Fibroblast of lung (primary cell): ENCODE data around the gene NAA35. TPM values are rescaled to one million over a fixed set of nuclear protein-coding genes. Genes with fewer than 3 reads are reported as not detected.
A peak's percentile ranks its signal among the peaks of the same experiment; 100 is the strongest.

ENCODE experiments used
- DNase-seq, 2 donors: peaks; one replicate each; pipeline versions ENCODE4 v3.0.0 to v3.0.0-alpha.2; 2010; ENCODE audit warnings: low read depth in 2 of 2
- H2AFZ ChIP-seq: 2 replicates; pipeline ENCODE4 v1.5.1; 2012; ENCODE audit warnings: low read length, control low read depth, inconsistent platforms
- H3K27ac ChIP-seq: 2 replicates; pipeline ENCODE4 v1.5.1; 2011; ENCODE audit warnings: low read length, control low read depth; ENCODE audit not compliant: insufficient read depth
- H3K27me3 ChIP-seq: 2 replicates; pipeline ENCODE4 v1.5.1; 2011; ENCODE audit warnings: mild to moderate bottlenecking, low read length; ENCODE audit not compliant: control insufficient read depth, insufficient read depth
- H3K36me3 ChIP-seq: 2 replicates; pipeline ENCODE4 v1.5.1; 2011; ENCODE audit warnings: low read length; ENCODE audit not compliant: control insufficient read depth, insufficient read depth
- H3K4me1 ChIP-seq: 2 replicates; pipeline ENCODE4 v1.5.1; 2011; ENCODE audit warnings: low read length; ENCODE audit not compliant: control insufficient read depth, insufficient read depth; ENCODE audit errors: extremely low read depth
- H3K4me2 ChIP-seq: 2 replicates; pipeline ENCODE4 v1.5.1; 2011; ENCODE audit warnings: low read length, control low read depth; ENCODE audit not compliant: insufficient read depth; ENCODE audit errors: extremely low read depth
- H3K4me3 ChIP-seq, 4 experiments: fragments of 200-600 bp in 1 of 4; sonication (generic) in 1 of 4; replicated peaks in 1 of 4; 2 replicates each; pipeline ENCODE4 v1.5.1; 2011 to 2016; ENCODE audit warnings: low read length in 4 of 4, low read depth in 3 of 4, mild to moderate bottlenecking in 3 of 4, control low read depth in 2 of 4, inconsistent platforms in 1 of 4, mixed read lengths in 1 of 4; ENCODE audit not compliant: insufficient read depth in 1 of 4; ENCODE audit errors: control extremely low read depth in 1 of 4
- H3K79me2 ChIP-seq: 2 replicates; pipeline ENCODE4 v1.5.1; 2012; ENCODE audit warnings: mild to moderate bottlenecking, low read length, inconsistent platforms; ENCODE audit not compliant: control insufficient read depth, insufficient read depth
- H3K9ac ChIP-seq: 2 replicates; pipeline ENCODE4 v1.5.1; 2011; ENCODE audit warnings: mild to moderate bottlenecking, low read length, control low read depth; ENCODE audit not compliant: insufficient read depth
- H3K9me3 ChIP-seq: 2 replicates; pipeline ENCODE4 v1.5.1; 2012; ENCODE audit warnings: low read depth, low read length; ENCODE audit not compliant: control insufficient read depth, insufficient read depth
- H4K20me1 ChIP-seq: 2 replicates; pipeline ENCODE4 v1.5.1; 2011; ENCODE audit warnings: low read length; ENCODE audit not compliant: control insufficient read depth, insufficient read depth; ENCODE audit errors: extremely low read depth
- CTCF ChIP-seq, 2 donors: IDR thresholded peaks in 1 of 2; conservative IDR thresholded peaks in 1 of 2; 1 replicate in 1 of 2; 2 replicates in 1 of 2; pipeline ENCODE4 v1.5.1; 2011 to 2012; ENCODE audit warnings: low read length in 2 of 2, control low read depth in 1 of 2, inconsistent platforms in 1 of 2, low read depth in 1 of 2, mild to moderate bottlenecking in 1 of 2
- EZH2 ChIP-seq: IDR thresholded peaks from 2 replicates; pipeline ENCODE4 v1.5.1; 2012; ENCODE audit warnings: low read length, control low read depth, mild to moderate bottlenecking; ENCODE audit errors: missing control alignments
- polyA plus RNA-seq, 2 donors: library from polyadenylated mRNA; depleted of rRNA in 1 of 2; stranded (reverse) in 1 of 2; unstranded in 1 of 2; fragments of >200 nt; gene quantifications; 2 replicates each; pipeline ENCODE4 v1.2.1, GENCODE V29; 2011 to 2012; ENCODE audit warnings: missing spikeins in 1 of 2
- total RNA-seq: library from RNA; depleted of rRNA; stranded (reverse); fragments of >200 nt; gene quantifications from 2 replicates; pipeline ENCODE4 v1.2.1, GENCODE V29; 2014

Gene NAA35
- total and polyA plus RNA-seq, 2 donors (not counting 1 experiment from before 2014, with no cell fraction given): 20.5 to 23.5 TPM

GRCh38 chr9:85909390-85909789, 31.6 kb upstream of the NAA35 start:
- no peaks in the 10 kb centered on the region for H3K36me3 ChIP-seq
- no peak overlapping the region for H2AFZ ChIP-seq
- no peaks in the 10 kb centered on the region for H3K27me3 ChIP-seq
- TF ChIP-seq EZH2: no peak
- TF ChIP-seq CTCF (conservative IDR thresholded peaks at IDR 0.05 in 1 of 2, IDR thresholded peaks at IDR 0.05 in 1 of 2; ENCODE audit: low read depth in 1 of 2, low read length in 2 of 2): no peak
- no peak overlapping the region for H3K4me2 ChIP-seq
- H3K4me3 ChIP-seq: no peak overlapping the region
- no peak overlapping the region for H3K9ac ChIP-seq
- no peak overlapping the region for H3K27ac ChIP-seq
- no peaks in the 10 kb centered on the region for H3K79me2 ChIP-seq
- H3K4me1 ChIP-seq: no peaks in the 10 kb centered on the region
- no peaks in the 10 kb centered on the region for H3K9me3 ChIP-seq
- DNase-seq: no peak
- no peaks in the 10 kb centered on the region for H4K20me1 ChIP-seq

- H3K27me3 ChIP-seq: no peaks in the 10 kb centered on the region
- H3K4me1 ChIP-seq: no peaks in the 10 kb centered on the region
- no peak overlapping the region for H3K4me3 ChIP-seq
- DNase-seq: peak in 1 of 2 donors; percentile 6
- no peak overlapping the region for H3K9ac ChIP-seq
- no peak for TF ChIP-seq EZH2
- TF ChIP-seq CTCF (conservative IDR thresholded peaks at IDR 0.05 in 1 of 2, IDR thresholded peaks at IDR 0.05 in 1 of 2; ENCODE audit: low read depth in 1 of 2, low read length in 2 of 2): no peak
- H4K20me1 ChIP-seq: no peaks in the 10 kb centered on the region
- peak overlapping the region; percentile 35 for H2AFZ ChIP-seq
- no peaks in the 10 kb centered on the region for H3K9me3 ChIP-seq
- H3K27ac ChIP-seq: no peak overlapping the region
- H3K4me2 ChIP-seq: peak overlapping the region; percentile 13
- H3K79me2 ChIP-seq: no peaks in the 10 kb centered on the region
- no peaks in the 10 kb centered on the region for H3K36me3 ChIP-seq
Measured at GRCh38 chr9:85914108-85914507, 26.8 kb upstream of the NAA35 start.

GRCh38 chr9:85917756-85918155, 23.2 kb upstream of the NAA35 start:
- TF ChIP-seq EZH2: no peak
- no peak for TF ChIP-seq CTCF (conservative IDR thresholded peaks at IDR 0.05 in 1 of 2, IDR thresholded peaks at IDR 0.05 in 1 of 2; ENCODE audit: low read depth in 1 of 2, low read length in 2 of 2)
- no peak overlapping the region for H3K9ac ChIP-seq
- H3K4me3 ChIP-seq: no peak overlapping the region
- no peak overlapping the region for H2AFZ ChIP-seq
- H3K79me2 ChIP-seq: no peaks in the 10 kb centered on the region
- no peaks in the 10 kb centered on the region for H3K4me1 ChIP-seq
- H4K20me1 ChIP-seq: no peaks in the 10 kb centered on the region
- no peaks in the 10 kb centered on the region for H3K9me3 ChIP-seq
- H3K27me3 ChIP-seq: no peaks in the 10 kb centered on the region
- H3K36me3 ChIP-seq: no peaks in the 10 kb centered on the region
- no peak for DNase-seq
- H3K4me2 ChIP-seq: no peak overlapping the region
- no peak overlapping the region for H3K27ac ChIP-seq
